BLaER1 (cell line): Measurements from ENCODE around the gene BANP.

Source experiments
- H3K27ac ChIP-seq: shearing (Covaris generic); formaldehyde crosslinking; 2 replicates; pipeline ENCODE4 v1.8.1; 2022
- H3K27me3 ChIP-seq: shearing (Covaris generic); formaldehyde crosslinking; 2 replicates; pipeline ENCODE4 v1.8.1; 2022
- H3K36me3 ChIP-seq: shearing (Covaris generic); formaldehyde crosslinking; 2 replicates; pipeline ENCODE4 v1.8.1; 2022
- H3K4me1 ChIP-seq: shearing (Covaris generic); formaldehyde crosslinking; 2 replicates; pipeline ENCODE4 v1.8.1; 2022
- H3K4me2 ChIP-seq: shearing (Covaris generic); formaldehyde crosslinking; 2 replicates; pipeline ENCODE4 v1.8.1; 2022
- H3K4me3 ChIP-seq: shearing (Covaris generic); formaldehyde crosslinking; 2 replicates; pipeline ENCODE4 v1.8.1; 2022
- H3K9ac ChIP-seq: shearing (Covaris generic); formaldehyde crosslinking; 2 replicates; pipeline ENCODE4 v1.8.1; 2022
- H3K9me3 ChIP-seq: shearing (Covaris generic); formaldehyde crosslinking; 2 replicates; pipeline ENCODE4 v1.8.1; 2022
- H4K20me1 ChIP-seq: shearing (Covaris generic); formaldehyde crosslinking; 2 replicates; pipeline ENCODE4 v1.8.1; 2022
- Cebpa-rat ChIP-seq: shearing (Covaris generic); IDR thresholded peaks from 2 replicates; pipeline ENCODE4 v1.8.1; 2022

Gene BANP

DNA sequence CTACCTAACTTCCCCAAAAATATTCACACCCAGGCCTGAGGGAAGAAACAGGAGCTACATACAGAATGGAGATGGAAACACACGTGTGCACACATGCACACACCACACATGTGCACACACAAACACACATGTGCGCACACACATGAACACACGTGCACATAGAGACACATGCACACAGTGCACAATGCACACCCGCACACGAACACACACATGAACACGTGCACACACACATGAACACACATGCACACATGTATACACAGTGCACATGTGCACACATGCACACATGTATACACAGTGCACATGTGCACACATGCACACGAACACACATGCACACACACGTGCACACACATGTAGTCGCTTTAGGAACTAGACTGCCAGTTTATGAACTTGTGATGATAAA is 33.7 kb upstream of the BANP start:
- no peak overlapping the region for H3K9ac ChIP-seq
- H3K27ac ChIP-seq: no peak overlapping the region
- H3K9me3 ChIP-seq: no peaks in the 10 kb centered on the region
- H3K27me3 ChIP-seq: peaks cover 14% of the 10 kb centered on the region; the same call in 1 of the 2 replicates
- no peaks in the 10 kb centered on the region for H3K36me3 ChIP-seq
- no peak overlapping the region for H3K4me2 ChIP-seq
- no peak overlapping the region for H3K4me3 ChIP-seq
- no peak for TF ChIP-seq Cebpa-rat
- H3K4me1 ChIP-seq: peaks cover 25% of the 10 kb centered on the region
- H4K20me1 ChIP-seq: no peaks in the 10 kb centered on the region

DNA sequence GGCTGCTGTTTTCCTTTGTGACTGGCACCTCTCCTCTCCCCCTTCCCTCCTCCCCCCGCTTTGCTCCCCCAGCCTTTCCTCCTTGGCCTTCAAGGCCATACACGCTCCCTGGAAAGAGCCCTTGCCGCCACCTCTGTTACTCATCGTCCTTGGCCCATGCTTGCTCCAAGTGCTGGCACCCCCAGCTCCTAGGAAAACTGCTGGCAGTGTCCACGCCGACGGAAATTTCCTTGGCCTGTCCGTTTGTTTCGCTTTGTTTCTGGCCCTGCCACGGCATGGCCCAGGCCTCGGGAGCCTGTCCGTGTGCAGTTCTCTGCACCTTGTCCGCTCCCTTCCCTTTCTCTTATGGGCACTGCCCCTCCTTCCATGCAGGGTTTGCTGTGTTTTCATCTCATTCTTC is 32.9 kb upstream of the BANP start:
- no peaks in the 10 kb centered on the region for H4K20me1 ChIP-seq
- H3K9me3 ChIP-seq: no peaks in the 10 kb centered on the region
- H3K9ac ChIP-seq: no peak overlapping the region
- H3K4me2 ChIP-seq: no peak overlapping the region
- peaks cover 25% of the 10 kb centered on the region for H3K4me1 ChIP-seq
- H3K4me3 ChIP-seq: no peak overlapping the region
- no peak for TF ChIP-seq Cebpa-rat
- no peaks in the 10 kb centered on the region for H3K36me3 ChIP-seq
- H3K27ac ChIP-seq: no peak overlapping the region
- peaks cover 22% of the 10 kb centered on the region; the same call in 1 of the 2 replicates for H3K27me3 ChIP-seq

DNA sequence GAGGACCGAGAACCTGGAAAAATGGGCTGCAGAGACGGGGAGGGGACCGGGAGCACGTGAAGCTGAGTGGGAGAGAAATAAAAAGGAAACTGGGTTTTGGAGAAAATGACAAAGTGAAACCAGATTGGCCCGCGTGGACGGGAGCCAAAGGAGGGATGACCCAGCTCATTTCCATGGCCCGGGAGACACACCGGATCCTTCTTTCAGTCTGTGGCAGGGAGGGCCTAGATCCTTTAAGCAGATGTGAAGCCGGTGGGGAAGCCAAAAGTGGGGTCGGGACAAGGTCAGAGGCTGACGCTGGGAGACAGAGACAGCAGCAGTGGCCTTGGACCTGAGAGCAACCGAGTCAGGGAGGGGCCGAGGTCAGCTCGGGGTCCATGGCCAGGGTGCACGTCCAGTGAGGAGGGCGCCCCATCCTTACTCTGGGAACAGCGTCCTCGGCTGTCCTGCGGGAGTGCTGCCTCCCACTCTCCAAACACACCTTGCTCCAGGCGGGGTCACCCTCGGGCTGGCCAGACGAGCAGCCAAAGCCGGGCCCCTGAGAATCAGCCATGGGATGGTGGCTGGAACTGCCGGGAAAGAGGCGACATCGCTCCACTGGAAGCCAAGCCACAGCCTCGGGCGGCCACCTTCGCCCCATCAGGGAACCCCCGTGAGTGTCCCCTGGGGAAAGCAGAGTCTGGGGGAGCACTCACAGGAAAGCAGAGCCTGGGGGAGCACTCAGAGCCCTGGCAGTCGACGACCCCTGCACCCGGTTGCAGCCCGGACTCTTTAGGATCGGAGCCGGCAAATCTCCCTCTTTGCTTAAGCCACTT is 32.2 kb upstream of the BANP start:
- Histone ChIP-seq H3K9ac (no peak overlapping the region), H3K9me3 (no peaks in the 10 kb centered on the region), H4K20me1 (no peaks in the 10 kb centered on the region), H3K27me3 (peaks cover 22% of the 10 kb centered on the region; the same call in 1 of the 2 replicates), H3K36me3 (no peaks in the 10 kb centered on the region), H3K4me2 (no peak overlapping the region), H3K4me3 (no peak overlapping the region), H3K4me1 (peaks cover 25% of the 10 kb centered on the region), H3K27ac (no peak overlapping the region)
- no peak for TF ChIP-seq Cebpa-rat

DNA sequence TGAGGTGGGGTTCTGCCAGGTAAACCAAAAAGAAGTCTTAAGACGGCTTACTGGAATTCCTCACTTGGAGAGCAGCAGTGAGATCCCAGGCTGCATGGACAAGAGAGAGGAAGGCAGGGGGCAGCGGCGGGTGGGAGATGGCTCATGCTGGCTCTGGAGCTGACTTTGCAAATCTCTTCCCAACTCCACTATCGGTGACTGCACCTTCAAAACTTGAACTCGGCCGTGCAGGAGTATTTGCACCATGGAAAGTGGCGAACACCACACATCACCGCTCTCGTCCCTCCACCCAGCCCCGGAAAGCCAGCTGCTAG is 31.6 kb upstream of the BANP start:
- Histone ChIP-seq H3K4me2 (no peak overlapping the region), H3K27ac (no peak overlapping the region), H3K4me3 (no peak overlapping the region), H3K27me3 (peaks cover 18% of the 10 kb centered on the region; the same call in 1 of the 2 replicates), H3K4me1 (peaks cover 27% of the 10 kb centered on the region), H4K20me1 (no peaks in the 10 kb centered on the region), H3K36me3 (no peaks in the 10 kb centered on the region), H3K9ac (no peak overlapping the region), H3K9me3 (no peaks in the 10 kb centered on the region)
- TF ChIP-seq Cebpa-rat: no peak

DNA sequence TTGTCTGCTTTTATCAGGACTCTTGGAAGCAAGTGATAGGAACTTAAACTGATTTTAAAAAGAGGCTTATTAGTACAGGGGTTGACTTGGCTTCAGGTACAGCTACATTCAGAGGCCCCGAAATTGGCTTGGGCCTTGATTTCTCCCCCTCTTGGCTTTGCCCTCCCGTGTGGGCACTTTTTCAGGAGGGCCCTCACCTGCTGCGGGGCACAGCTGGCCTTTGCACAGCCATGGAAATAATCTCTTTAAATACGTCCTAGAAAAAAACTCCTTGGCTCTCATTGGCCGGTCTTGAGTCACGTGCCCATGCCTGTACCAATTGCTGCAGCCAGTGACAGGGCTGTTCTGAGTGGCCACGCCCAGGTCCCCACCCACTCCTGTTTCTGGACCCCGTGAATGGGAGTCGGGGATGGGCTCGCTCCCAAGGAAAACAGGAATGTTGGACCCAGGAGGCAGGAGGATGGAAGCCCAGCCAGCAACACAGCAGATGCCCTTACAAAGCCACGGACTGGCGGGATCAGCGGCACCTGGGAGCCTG is 29.9 kb upstream of the BANP start:
- H4K20me1 ChIP-seq: no peaks in the 10 kb centered on the region
- peaks cover 27% of the 10 kb centered on the region for H3K27me3 ChIP-seq
- no peak overlapping the region for H3K4me2 ChIP-seq
- no peaks in the 10 kb centered on the region for H3K36me3 ChIP-seq
- H3K9ac ChIP-seq: no peak overlapping the region
- no peak overlapping the region for H3K4me3 ChIP-seq
- H3K4me1 ChIP-seq: peaks cover 39% of the 10 kb centered on the region
- no peak for TF ChIP-seq Cebpa-rat
- no peak overlapping the region for H3K27ac ChIP-seq
- H3K9me3 ChIP-seq: no peaks in the 10 kb centered on the region

DNA sequence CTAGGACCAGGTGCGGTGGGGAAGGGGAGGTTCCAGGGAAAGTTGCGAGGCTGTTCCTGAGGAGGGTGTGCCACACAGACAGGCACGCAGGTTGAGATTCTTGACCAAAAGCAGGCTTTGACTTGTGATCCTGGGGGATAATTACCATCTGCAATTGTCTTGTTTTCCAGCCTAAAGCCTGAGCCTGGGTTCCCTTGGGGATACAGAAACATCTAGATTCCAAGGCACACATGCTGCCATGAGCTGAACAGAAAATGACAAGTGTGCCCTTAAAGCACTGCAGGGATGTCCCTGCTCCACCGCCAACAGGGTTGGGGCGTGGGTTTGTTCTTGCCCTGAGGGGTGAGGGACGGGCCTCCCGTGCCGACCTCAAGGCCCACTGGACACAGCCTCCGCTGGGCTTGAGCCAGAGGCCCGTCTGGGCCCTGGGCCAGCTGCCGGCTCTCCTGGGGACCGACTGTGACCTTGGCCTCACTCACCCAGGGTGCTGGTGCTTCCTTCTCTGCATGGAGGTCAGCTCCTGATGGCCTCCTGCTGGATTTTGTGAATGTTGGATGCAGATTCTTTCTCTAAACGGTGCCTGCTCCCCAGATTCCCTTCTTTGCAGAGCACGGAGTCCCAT is 28.9 kb upstream of the BANP start:
- Histone ChIP-seq H4K20me1 (no peaks in the 10 kb centered on the region), H3K36me3 (no peaks in the 10 kb centered on the region), H3K4me2 (peak overlapping the region; percentile 60), H3K9me3 (no peaks in the 10 kb centered on the region), H3K27me3 (peaks cover 33% of the 10 kb centered on the region), H3K27ac (no peak overlapping the region), H3K9ac (no peak overlapping the region), H3K4me1 (peaks cover 50% of the 10 kb centered on the region), H3K4me3 (no peak overlapping the region)
- TF ChIP-seq Cebpa-rat: no peak

DNA sequence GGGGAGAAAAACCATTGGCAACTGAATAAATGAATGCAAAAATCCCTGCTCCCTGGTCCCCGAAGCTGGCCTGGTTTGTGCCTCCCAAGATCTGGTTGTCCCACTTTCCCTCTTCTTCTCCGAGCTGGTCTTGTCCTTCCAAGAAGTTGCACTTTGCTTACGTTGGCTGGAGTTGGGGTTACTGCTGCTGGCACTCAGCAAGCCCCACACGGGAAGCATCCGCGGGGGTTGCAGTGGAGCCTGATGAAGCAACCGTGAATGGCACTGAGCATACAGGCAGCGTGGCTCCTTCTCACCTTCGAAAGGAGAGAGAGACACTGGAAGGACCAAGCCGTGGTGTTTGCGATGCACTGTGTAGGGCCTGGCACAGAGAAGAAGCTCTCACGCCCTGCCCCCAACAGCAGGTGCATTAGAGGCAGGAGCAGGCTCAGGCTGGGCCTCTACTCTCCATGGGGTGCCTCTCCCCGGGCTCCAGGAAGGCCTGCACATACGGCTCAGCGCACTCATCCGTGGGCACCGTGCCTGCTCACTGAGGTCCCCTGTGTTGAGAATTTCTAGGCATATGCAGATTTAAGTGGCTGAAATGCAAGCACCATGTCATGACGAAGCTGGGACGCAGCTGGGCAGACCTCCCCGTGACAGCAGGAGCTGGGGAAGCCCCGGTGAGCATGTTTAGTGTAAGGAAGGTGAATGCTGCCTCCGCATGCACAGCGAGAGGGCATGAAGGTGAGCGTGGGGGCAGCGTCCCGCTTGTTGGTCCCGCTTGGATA is 27.0 kb upstream of the BANP start:
- H4K20me1 ChIP-seq: no peaks in the 10 kb centered on the region
- no peak overlapping the region for H3K4me3 ChIP-seq
- TF ChIP-seq Cebpa-rat: no peak
- H3K9me3 ChIP-seq: no peaks in the 10 kb centered on the region
- no peak overlapping the region for H3K27ac ChIP-seq
- peak overlapping the region; percentile 60 for H3K4me2 ChIP-seq
- H3K9ac ChIP-seq: no peak overlapping the region
- peaks cover 33% of the 10 kb centered on the region for H3K27me3 ChIP-seq
- H3K36me3 ChIP-seq: no peaks in the 10 kb centered on the region
- H3K4me1 ChIP-seq: peaks cover 52% of the 10 kb centered on the region

DNA sequence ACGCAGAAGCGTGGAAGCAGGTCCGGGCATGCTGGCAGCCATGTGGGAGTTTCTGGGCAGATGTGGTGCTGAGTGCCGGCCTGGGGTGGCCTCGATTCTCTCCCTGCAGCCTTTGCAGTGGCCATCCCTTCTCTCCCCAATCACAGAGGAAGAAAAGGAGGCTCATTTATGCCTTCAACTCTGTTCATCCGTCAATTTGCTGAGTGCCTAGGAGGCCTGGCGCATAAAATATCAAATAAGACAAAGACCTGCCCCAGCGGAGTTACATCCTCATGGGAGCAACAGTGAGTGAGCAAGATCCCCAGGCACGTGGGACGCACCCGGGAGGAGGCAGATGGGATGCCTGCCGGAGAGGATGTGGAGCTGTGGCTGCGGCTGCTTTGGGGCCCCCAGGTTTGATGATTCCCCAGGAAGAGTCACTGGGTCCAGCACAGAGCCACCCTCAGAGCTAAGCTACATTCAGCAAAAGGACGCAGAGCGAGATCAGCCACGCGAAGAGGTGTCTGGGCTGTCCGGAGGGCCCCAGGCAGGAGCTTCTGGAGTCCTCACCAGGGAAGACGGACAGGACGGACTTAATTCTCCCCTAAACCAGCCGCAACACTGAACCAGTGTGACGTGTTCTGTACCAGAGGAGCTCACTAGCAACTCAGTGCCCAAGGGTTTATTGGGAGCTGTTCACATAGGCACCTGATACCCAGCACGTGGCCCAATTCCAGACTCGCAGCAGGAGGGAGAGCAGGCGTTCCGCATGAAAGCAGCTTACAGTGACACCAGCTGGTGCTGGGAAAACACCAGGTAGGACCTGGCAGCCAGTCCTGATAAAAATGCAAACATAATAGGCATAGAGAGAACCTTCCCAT is 26.2 kb upstream of the BANP start:
- Histone ChIP-seq H3K9me3 (no peaks in the 10 kb centered on the region), H3K36me3 (no peaks in the 10 kb centered on the region), H4K20me1 (no peaks in the 10 kb centered on the region), H3K4me2 (peak overlapping the region; percentile 60), H3K27ac (no peak overlapping the region), H3K4me3 (no peak overlapping the region), H3K27me3 (peaks cover 33% of the 10 kb centered on the region), H3K9ac (no peak overlapping the region), H3K4me1 (peaks cover 52% of the 10 kb centered on the region)
- TF ChIP-seq Cebpa-rat: no peak
